Measurements from ENCODE around the gene C10orf71.

The C10orf71 gene

GRCh38 chr10:49347827-49348226 lies 48.9 kb downstream of the C10orf71 start:
- DNase-seq, result no peak

GRCh38 chr10:49348593-49348992 lies 49.6 kb downstream of the C10orf71 start:
- no peak for DNase-seq

- DNase-seq, result no peak
These were observed 50.4 kb downstream of the C10orf71 start for GRCh38 chr10:49349390-49349789.

GRCh38 chr10:49350138-49350537 lies 51.2 kb downstream of the C10orf71 start:
- DNase-seq, result no peak

- no peak for DNase-seq
These were observed 52.0 kb downstream of the C10orf71 start for GRCh38 chr10:49350846-49351532.

GRCh38 chr10:49351669-49352068 lies 52.7 kb downstream of the C10orf71 start:
- no peak for DNase-seq

GRCh38 chr10:49352323-49352722 lies 53.4 kb downstream of the C10orf71 start:
- no peak for DNase-seq

GRCh38 chr10:49353026-49353894 lies 54.3 kb downstream of the C10orf71 start:
- DNase-seq, result no peak

- DNase-seq, result no peak
These were observed 55.1 kb downstream of the C10orf71 start for GRCh38 chr10:49353895-49354566.

- DNase-seq, result no peak
These were observed 55.6 kb downstream of the C10orf71 start for GRCh38 chr10:49354593-49354992.

- DNase-seq, result no peak
These were observed 56.3 kb downstream of the C10orf71 start for GRCh38 chr10:49355221-49355620.

GRCh38 chr10:49356181-49356580 lies 57.2 kb downstream of the C10orf71 start:
- DNase-seq, result no peak

GRCh38 chr10:49356944-49357343 lies 58.0 kb downstream of the C10orf71 start:
- DNase-seq, result no peak

GRCh38 chr10:49357910-49358309 lies 58.9 kb downstream of the C10orf71 start:
- DNase-seq, result no peak

GRCh38 chr10:49359349-49360270 lies 60.6 kb downstream of the C10orf71 start:
- no peak for DNase-seq

GRCh38 chr10:49360271-49361177 lies 61.6 kb downstream of the C10orf71 start:
- no peak for DNase-seq

- DNase-seq, result no peak
These were observed 62.2 kb downstream of the C10orf71 start for GRCh38 chr10:49361178-49361554.

- DNase-seq, result no peak
These were observed 63.0 kb downstream of the C10orf71 start for GRCh38 chr10:49361735-49362568.

GRCh38 chr10:49362596-49363260 lies 63.8 kb downstream of the C10orf71 start:
- DNase-seq, result no peak
